IMR-90 (cell line): Measurements from ENCODE around the gene MRTFA.

Experiments used
- POLR2A ChIP-seq: IDR thresholded peaks from 2 replicates; pipeline ENCODE4 v1.6.1; 2012; ENCODE audit warnings: mild to moderate bottlenecking, low read depth, low read length
- TF ChIP-seq, protein P1 (sequence below): conservative IDR thresholded peaks from 2 replicates; pipeline ENCODE4 v1.5.1; 2012; ENCODE audit warnings: mild to moderate bottlenecking, low read depth, low read length, improper control_type of control experiment

DNA sequence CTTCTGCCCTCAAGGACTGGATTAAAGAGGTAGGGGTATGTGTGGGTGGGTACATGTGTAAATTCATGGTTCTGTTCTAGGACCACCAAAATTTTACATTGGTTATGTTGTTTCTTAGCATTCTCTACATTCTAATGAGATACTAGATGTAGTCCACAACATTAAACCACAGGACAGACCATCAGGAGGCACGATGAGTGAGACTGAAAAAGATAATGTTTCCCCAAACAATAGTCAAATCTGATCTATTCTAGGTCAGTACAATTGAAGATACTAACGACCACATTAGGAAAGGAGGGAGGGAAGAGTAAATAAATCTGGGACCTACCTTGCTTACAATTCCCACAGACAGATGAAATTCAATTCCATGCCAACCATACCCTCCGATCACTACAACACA lies 42.2 kb downstream of the MRTFA start:
- TF ChIP-seq POLR2A = no peak
- TF ChIP-seq, protein P1, sequence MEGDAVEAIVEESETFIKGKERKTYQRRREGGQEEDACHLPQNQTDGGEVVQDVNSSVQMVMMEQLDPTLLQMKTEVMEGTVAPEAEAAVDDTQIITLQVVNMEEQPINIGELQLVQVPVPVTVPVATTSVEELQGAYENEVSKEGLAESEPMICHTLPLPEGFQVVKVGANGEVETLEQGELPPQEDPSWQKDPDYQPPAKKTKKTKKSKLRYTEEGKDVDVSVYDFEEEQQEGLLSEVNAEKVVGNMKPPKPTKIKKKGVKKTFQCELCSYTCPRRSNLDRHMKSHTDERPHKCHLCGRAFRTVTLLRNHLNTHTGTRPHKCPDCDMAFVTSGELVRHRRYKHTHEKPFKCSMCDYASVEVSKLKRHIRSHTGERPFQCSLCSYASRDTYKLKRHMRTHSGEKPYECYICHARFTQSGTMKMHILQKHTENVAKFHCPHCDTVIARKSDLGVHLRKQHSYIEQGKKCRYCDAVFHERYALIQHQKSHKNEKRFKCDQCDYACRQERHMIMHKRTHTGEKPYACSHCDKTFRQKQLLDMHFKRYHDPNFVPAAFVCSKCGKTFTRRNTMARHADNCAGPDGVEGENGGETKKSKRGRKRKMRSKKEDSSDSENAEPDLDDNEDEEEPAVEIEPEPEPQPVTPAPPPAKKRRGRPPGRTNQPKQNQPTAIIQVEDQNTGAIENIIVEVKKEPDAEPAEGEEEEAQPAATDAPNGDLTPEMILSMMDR = no peak
